Ovary (tissue), 10 donors: ENCODE data around the gene ITGB3BP. TPM values are rescaled to one million over a fixed set of nuclear protein-coding genes. Genes with fewer than 3 reads are reported as not detected.
A peak's percentile ranks its signal among the peaks of the same experiment; 100 is the strongest.
"Not testable (repeated sequence)": the region's sequence is repeated elsewhere in the genome, so short reads cannot be mapped to it uniquely, and the experiment has no call there.

ENCODE experiments used
- DNase-seq, 5 donors: peaks; one replicate each; pipeline ENCODE4 v3.0.0-alpha.2; 2019 to 2020
- H3K27ac ChIP-seq, 2 donors: fragments of 200-600 bp; one replicate each; pipeline versions ENCODE4 v1.5.1 to v1.8.0; 2019 to 2022
- H3K27me3 ChIP-seq: fragments of 200-600 bp; one replicate; pipeline ENCODE4 v1.8.0; 2022
- H3K36me3 ChIP-seq: fragments of 200-600 bp; sonication (generic); one replicate; pipeline ENCODE4 v1.5.1; 2019
- H3K4me1 ChIP-seq: one replicate; pipeline ENCODE4 v1.8.1; 2013; ENCODE audit warnings: mild to moderate bottlenecking, moderate library complexity; ENCODE audit not compliant: insufficient read depth
- H3K4me3 ChIP-seq: fragments of 200-600 bp; sonication (generic); one replicate; pipeline ENCODE4 v1.5.1; 2017
- H3K9me3 ChIP-seq, 2 donors: fragments of 200-600 bp in 1 of 2; sonication (generic) in 1 of 2; one replicate each; pipeline versions ENCODE4 v1.5.1 to v1.8.1; 2013 to 2019; ENCODE audit warnings: mild to moderate bottlenecking in 1 of 2, moderate library complexity in 1 of 2
- EP300 ChIP-seq: sonication (generic); formaldehyde crosslinking; IDR thresholded peaks from one replicate; pipeline ENCODE4 v1.6.1; 2017; ENCODE audit warnings: antibody characterized with exemption
- POLR2A ChIP-seq: fragments of 450-650 bp; IDR thresholded peaks from one replicate; pipeline ENCODE4 v1.6.1; 2017; ENCODE audit warnings: antibody characterized with exemption, mild to moderate bottlenecking, moderate library complexity
- WGBS, 3 donors: extraction: QIAGEN DNeasy Blood & Tissue Kit in 1 of 3; methylation state at CpG; one replicate each; pipeline versions ENCODE4 v1.1.5 to v1.1.7; 2013 to 2017; 5-methylcytosine and 5-hydroxymethylcytosine counted together
- intact Hi-C, 4 donors: fragments of 100-400 bp; cut with DNase I; formaldehyde crosslinking; loops; one replicate each; pipeline versions ENCODE4 v1.11.0 to v1.15.1; 2022 to 2023
- long read RNA-seq, 3 donors: library from polyadenylated mRNA in 2 of 3; unstranded in 2 of 3; transcript quantifications; one replicate each; pipeline ENCODE4 v2.0.0 and lab custom pipeline, GENCODE V29; 2021 to 2026
- polyA plus RNA-seq, 2 donors: library from polyadenylated mRNA; stranded (reverse); fragments of 200-250 nt in 1 of 2; fragments of 350-450 nt in 1 of 2; fragmentation: Illumina TruSeq in 1 of 2; extraction: RNeasy Lipid Tissue Mini Kit (QIAGEN cat#74804) in 1 of 2; gene quantifications; one replicate each; pipeline ENCODE4 v1.2.3, GENCODE V29; 2013 to 2014
- total RNA-seq, 7 donors: library from RNA; depleted of rRNA in 2 of 7; stranded (reverse); fragments of >200 nt in 2 of 7; fragmentation: NEBNext Ultra II Directional in 3 of 7; extraction: Animal tissue kit (Norgen Biotek cat#: 25700) in 3 of 7; gene quantifications; one replicate each; pipeline versions ENCODE4 v1.1.0 to v1.2.4, GENCODE V29; 2016 to 2023
- TF ChIP-seq, protein P1 (sequence below), 3 donors: fragments of 450-650 bp in 2 of 3; fragments of 200-600 bp in 1 of 3; IDR thresholded peaks; one replicate each; pipeline versions ENCODE4 v1.5.1 to v1.8.0; 2016 to 2022; ENCODE audit warnings: antibody characterized with exemption in 3 of 3, mild to moderate bottlenecking in 1 of 3
- donor health status: DM: no; HTN: no; CAD: no; lungs with moderate emphysema.
- donor health status: DM: no; HTN: no; CAD: no.
- donor health status: Bipolar disorder and iron deficiency.
- donor health status: DM: yes; HTN: yes; CAD: no.
- donor health status: DM: no; HTN: no; CAD: no.
- donor health status: DM: yes; HTN: yes; CAD: no.

Gene ITGB3BP, protein sequence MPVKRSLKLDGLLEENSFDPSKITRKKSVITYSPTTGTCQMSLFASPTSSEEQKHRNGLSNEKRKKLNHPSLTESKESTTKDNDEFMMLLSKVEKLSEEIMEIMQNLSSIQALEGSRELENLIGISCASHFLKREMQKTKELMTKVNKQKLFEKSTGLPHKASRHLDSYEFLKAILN
- total RNA-seq (10 to 100 TPM; 10.7 to 32.1 (median 22.3) TPM), polyA plus RNA-seq (10 to 100 TPM; 13.8 to 26.6 TPM)
- long read RNA-seq, donor 1, partial matches to known transcripts, result 4 of 21 reads
- long read RNA-seq, donor 1, other reads (novel, unspliced or antisense), result 9 of 21 reads
- long read RNA-seq, donor 2, transcript ITGB3BP-201 (9 exons, 948 nt), result minor isoform, 9 of 31 reads
- long read RNA-seq, donor 2, transcript ITGB3BP-212 (10 exons, 1,285 nt), result major isoform, 19 of 31 reads
- long read RNA-seq, donor 2, partial matches to known transcripts, result 0 of 31 reads
- long read RNA-seq, donor 2, other reads (novel, unspliced or antisense), result 0 of 31 reads
- long read RNA-seq, donor 3, partial matches to known transcripts, result 0 of 13 reads
- long read RNA-seq, donor 3, other reads (novel, unspliced or antisense), result 7 of 13 reads

DNA sequence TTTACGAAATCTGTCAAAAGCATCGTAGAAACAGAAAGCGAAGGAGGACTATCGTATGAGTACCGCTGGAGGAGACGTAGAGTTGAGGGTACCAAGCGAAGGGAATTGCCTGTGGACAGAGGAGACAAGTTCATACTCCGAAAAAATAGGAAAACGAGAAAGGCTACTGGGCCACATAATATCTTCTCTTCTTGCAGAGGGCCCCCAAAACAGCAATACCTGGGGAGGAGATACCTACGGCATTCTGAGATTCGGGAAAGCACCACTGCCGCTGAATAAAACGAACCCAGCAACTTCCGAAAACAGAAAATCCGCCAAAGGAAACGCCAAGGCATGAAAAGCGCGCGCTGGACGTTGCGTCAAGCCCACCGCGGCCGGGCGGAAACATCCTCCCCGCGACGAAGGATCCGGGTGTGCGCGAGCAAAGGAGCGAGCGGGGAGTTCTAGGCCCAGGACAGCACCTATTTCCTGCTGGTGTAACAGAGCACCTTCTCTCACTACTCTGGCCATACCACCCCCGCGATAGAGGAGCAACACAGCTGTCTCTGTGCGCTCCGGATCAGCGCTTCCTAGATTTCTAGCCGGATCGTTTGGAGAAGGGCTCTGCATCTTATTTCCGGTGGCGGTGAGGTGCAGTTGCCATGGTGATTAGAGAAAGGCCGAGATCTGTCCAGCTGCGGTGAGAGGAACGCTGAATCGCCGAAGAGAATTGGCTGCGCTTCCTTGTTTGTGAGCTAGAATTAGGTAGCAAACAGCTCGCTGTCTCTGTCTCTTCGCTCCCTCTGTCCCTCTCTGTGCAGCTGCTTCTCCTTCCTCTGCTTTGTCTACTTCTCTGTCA is at the start of gene ITGB3BP, which contains the start of gene EFCAB7:
TSS of gene ITGB3BP (minus strand) at position 335 of the 838 bp plus-strand sequence. CDS start at position 243, 92 bp downstream.
TSS of gene EFCAB7 (plus strand) at position 635 of the 838 bp plus-strand sequence. CDS start 2,048 bp downstream, outside the sequence.
- H3K9me3 ChIP-seq, result no peaks in the 10 kb centered on the region
- DNase-seq, result peak; percentile 79 to 87 (median 83)
- H3K36me3 ChIP-seq, result no peaks in the 10 kb centered on the region
- no peaks in the 10 kb centered on the region for H3K4me1 ChIP-seq
- no peaks in the 10 kb centered on the region for H3K27me3 ChIP-seq
- intact Hi-C loops, result no loop called here
- WGBS, 3 donors, result 0% methylated on average over 43 to 50 of the region's 50 CpGs
- H3K27ac ChIP-seq, result peak within 1 kb of the TSS; percentile 67 to 84
- TF ChIP-seq POLR2A (no peak), EP300 (no peak)
- TF ChIP-seq, protein P1, sequence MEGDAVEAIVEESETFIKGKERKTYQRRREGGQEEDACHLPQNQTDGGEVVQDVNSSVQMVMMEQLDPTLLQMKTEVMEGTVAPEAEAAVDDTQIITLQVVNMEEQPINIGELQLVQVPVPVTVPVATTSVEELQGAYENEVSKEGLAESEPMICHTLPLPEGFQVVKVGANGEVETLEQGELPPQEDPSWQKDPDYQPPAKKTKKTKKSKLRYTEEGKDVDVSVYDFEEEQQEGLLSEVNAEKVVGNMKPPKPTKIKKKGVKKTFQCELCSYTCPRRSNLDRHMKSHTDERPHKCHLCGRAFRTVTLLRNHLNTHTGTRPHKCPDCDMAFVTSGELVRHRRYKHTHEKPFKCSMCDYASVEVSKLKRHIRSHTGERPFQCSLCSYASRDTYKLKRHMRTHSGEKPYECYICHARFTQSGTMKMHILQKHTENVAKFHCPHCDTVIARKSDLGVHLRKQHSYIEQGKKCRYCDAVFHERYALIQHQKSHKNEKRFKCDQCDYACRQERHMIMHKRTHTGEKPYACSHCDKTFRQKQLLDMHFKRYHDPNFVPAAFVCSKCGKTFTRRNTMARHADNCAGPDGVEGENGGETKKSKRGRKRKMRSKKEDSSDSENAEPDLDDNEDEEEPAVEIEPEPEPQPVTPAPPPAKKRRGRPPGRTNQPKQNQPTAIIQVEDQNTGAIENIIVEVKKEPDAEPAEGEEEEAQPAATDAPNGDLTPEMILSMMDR (IDR thresholded peaks at IDR 0.05), result no peak
- peak within 1 kb of the TSS; percentile 75 for H3K4me3 ChIP-seq

DNA sequence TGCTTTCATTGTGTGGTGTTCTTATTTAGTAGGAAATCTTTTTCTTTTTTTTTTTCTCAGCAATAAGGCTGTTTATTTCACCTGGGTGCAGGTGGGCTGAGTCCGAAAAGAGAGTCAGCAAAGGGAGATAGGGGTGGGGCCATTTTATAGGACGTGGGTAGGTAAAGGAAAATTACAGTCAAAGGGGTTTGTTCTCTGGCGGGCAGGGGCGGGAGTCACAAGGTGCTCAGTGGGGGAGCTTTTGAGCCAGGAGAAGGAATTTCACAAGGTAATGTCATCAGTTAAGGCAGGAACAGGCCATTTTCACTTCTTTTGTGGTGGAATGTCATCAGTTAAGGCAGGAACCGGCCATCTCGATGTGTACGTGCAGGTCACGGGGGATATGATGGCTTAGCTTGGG is 49.7 kb upstream of the ITGB3BP start:
- WGBS, 3 donors, result 90 to 94% (median 92%) methylated on average over 8 of the region's 8 CpGs
- intact Hi-C loops, result loop anchor here in 1 of 4 donors (10.0 kb wide), 1 partner anchor 672 kb away; no protein-coding TSS in a partner anchor
- not testable (repeated sequence) for H3K36me3 ChIP-seq, H3K9me3 ChIP-seq, H3K4me3 ChIP-seq, H3K27ac ChIP-seq, DNase-seq, H3K27me3 ChIP-seq, H3K4me1 ChIP-seq

DNA sequence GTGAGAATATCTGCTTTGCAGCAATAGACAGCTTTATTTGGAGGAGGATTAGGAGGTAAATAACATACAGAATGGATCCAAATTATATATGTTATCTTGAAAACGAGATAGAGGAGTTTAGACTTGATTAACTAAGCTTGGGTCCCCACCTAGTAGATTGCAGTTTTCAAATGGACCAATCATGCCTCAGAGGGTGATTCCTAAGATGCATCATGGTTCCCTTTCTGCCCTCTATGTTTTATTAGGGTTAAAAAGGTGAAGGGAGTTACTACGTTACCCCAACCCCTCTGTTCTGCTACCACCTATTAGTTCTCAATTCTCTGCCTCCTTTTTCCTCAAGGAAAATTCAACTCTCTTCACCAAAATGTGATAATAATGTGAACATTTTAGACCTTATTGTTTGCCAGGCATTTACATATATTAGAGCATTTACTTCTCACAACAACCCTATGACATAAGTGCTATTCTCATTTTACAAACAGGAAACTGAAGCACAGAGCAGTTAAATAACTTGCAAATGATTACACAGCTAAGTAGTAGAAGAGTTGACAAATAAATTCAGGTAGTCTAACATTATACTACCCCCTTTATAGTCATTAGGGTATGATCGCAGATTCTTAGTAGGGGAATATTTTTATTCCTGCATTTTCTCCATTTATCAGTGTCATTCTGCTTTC is 46.8 kb upstream of the ITGB3BP start:
- Histone ChIP-seq H3K27ac (no peak overlapping the region), H3K9me3 (no peaks in the 10 kb centered on the region), H3K27me3 (no peaks in the 10 kb centered on the region), H3K4me3 (no peak overlapping the region), H3K4me1 (no peaks in the 10 kb centered on the region), H3K36me3 (no peaks in the 10 kb centered on the region)
- WGBS, 3 donors, result 83 to 90% (median 86%) methylated on average over 3 of the region's 3 CpGs
- TF ChIP-seq, protein P1 (IDR thresholded peaks at IDR 0.05), result no peak
- TF ChIP-seq POLR2A, result no peak
- TF ChIP-seq EP300, result no peak
- intact Hi-C loops, result loop anchor here in 1 of 4 donors (10.0 kb wide), 1 partner anchor 675 kb away; no protein-coding TSS in a partner anchor
- DNase-seq, result no peak

DNA sequence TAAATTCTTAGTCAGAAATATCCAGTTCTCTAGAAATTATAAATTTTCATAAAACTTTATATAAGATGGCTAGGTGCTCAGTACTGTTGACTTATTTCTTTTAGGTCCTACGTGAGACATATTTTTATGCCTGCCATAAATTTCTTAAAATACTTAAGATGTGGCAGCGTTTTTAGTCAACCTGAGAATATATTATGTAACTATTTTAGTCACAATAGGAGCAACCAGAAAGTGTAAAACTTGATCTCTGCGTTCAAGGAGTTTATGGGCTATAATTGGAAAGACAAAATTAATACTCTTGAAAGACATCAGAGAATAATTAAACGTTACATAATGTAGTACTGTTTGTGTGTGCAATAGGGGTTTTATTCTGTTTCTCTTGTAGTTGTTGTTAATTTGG is 46.0 kb upstream of the ITGB3BP start:
- Histone ChIP-seq H3K36me3 (no peaks in the 10 kb centered on the region), H3K27ac (no peak overlapping the region), H3K27me3 (no peaks in the 10 kb centered on the region), H3K4me1 (no peaks in the 10 kb centered on the region), H3K9me3 (no peaks in the 10 kb centered on the region), H3K4me3 (no peak overlapping the region)
- intact Hi-C loops, result no loop called here
- 93 to 95% (median 93%) methylated on average over 4 of the region's 4 CpGs for WGBS, 3 donors
- no peak for DNase-seq
- TF ChIP-seq EP300 (no peak), POLR2A (no peak)
- TF ChIP-seq, protein P1 (IDR thresholded peaks at IDR 0.05), result no peak
